Aorta (tissue), 5 donors: Measurements from ENCODE around the gene TMEM237. TPM values are rescaled to one million over a fixed set of nuclear protein-coding genes. Genes with fewer than 3 reads are reported as not detected.
A peak's percentile ranks its signal among the peaks of the same experiment; 100 is the strongest.
"Not testable (repeated sequence)": the region's sequence is repeated elsewhere in the genome, so short reads cannot be mapped to it uniquely, and the experiment has no call there.

Experiments used
- ATAC-seq: fragments of 200-7000 bp; cut with Tn5 transposase; one replicate; pipeline ENCODE4 v1.9.1; 2022; ENCODE audit warnings: moderate library complexity; ENCODE audit not compliant: low FRiP score
- DNase-seq, 2 donors: peaks; one replicate each; pipeline ENCODE4 v3.0.0-alpha.2; 2020
- H3K27ac ChIP-seq, 2 donors: one replicate each; pipeline ENCODE4 v1.5.1; 2013; ENCODE audit warnings: low read length in 2 of 2, mild to moderate bottlenecking in 2 of 2, moderate library complexity in 2 of 2, control low read depth in 1 of 2, inconsistent platforms in 1 of 2, low read depth in 1 of 2
- H3K27me3 ChIP-seq, 2 donors: one replicate each; pipeline ENCODE4 v1.6.1; 2013; ENCODE audit warnings: control low read depth in 1 of 2, low read length in 1 of 2, mild to moderate bottlenecking in 1 of 2, moderate library complexity in 1 of 2; ENCODE audit not compliant: insufficient read depth in 2 of 2, control insufficient read depth in 1 of 2
- H3K36me3 ChIP-seq, 2 donors: one replicate each; pipeline ENCODE4 v1.6.1; 2013; ENCODE audit warnings: control low read depth in 1 of 2, low read length in 1 of 2, mild to moderate bottlenecking in 1 of 2; ENCODE audit not compliant: insufficient read depth in 2 of 2, control insufficient read depth in 1 of 2
- H3K4me1 ChIP-seq, 2 donors: one replicate each; pipeline ENCODE4 v1.6.1; 2013; ENCODE audit warnings: low read length in 2 of 2, control low read depth in 1 of 2, mild to moderate bottlenecking in 1 of 2, moderate library complexity in 1 of 2; ENCODE audit not compliant: insufficient read depth in 2 of 2, control insufficient read depth in 1 of 2
- H3K4me3 ChIP-seq, 2 donors: one replicate each; pipeline ENCODE4 v1.5.1; 2013; ENCODE audit warnings: low read length in 2 of 2, control low read depth in 1 of 2, mild to moderate bottlenecking in 1 of 2
- H3K9me3 ChIP-seq: one replicate; pipeline ENCODE4 v1.6.1; 2013; ENCODE audit warnings: mild to moderate bottlenecking, low read length; ENCODE audit not compliant: control insufficient read depth
- WGBS, 2 donors: extraction: QIAGEN DNeasy Blood & Tissue Kit; methylation state at CpG; one replicate each; pipeline ENCODE4 v1.1.7; 2013; 5-methylcytosine and 5-hydroxymethylcytosine counted together
- intact Hi-C, 2 donors: fragments of 100-400 bp; cut with DNase I; formaldehyde crosslinking; loops; one replicate each; pipeline versions ENCODE4 v1.14.2 to v1.15.0; 2022
- long read RNA-seq, 2 donors: library from polyadenylated mRNA; unstranded; transcript quantifications; one replicate each; pipeline ENCODE4 v2.0.0, GENCODE V29; 2020 to 2021
- polyA plus RNA-seq, 2 donors: library from polyadenylated mRNA; stranded (reverse); fragments of 200-250 nt; gene quantifications; one replicate each; pipeline ENCODE4 v1.2.3, GENCODE V29; 2013
- total RNA-seq, 2 donors: library from RNA; stranded (reverse); fragmentation: NEBNext Ultra II Directional; extraction: Animal tissue kit (Norgen Biotek cat#: 25700); gene quantifications; one replicate each; pipeline ENCODE4 v1.2.1, GENCODE V29; 2021
- donor health status: healthy with polysubstance abuse.
- donor health status: Bipolar disorder and iron deficiency.
- donor health status: DM: no; HTN: no; CAD: no.
- donor health status: DM: no; HTN: no; CAD: no.
- donor health status: DM: yes; HTN: yes; CAD: no.

Gene TMEM237
- total RNA-seq, result 10 to 100 TPM; 33.3 to 35.9 TPM
- 10 to 100 TPM; 20.0 to 28.7 TPM for polyA plus RNA-seq
- long read RNA-seq, donor 1, partial matches to known transcripts, result 12 of 67 reads
- long read RNA-seq, donor 1, other reads (novel, unspliced or antisense), result 50 of 67 reads
- long read RNA-seq, donor 2, partial matches to known transcripts, result 1 of 12 reads
- long read RNA-seq, donor 2, other reads (novel, unspliced or antisense), result 11 of 12 reads

DNA sequence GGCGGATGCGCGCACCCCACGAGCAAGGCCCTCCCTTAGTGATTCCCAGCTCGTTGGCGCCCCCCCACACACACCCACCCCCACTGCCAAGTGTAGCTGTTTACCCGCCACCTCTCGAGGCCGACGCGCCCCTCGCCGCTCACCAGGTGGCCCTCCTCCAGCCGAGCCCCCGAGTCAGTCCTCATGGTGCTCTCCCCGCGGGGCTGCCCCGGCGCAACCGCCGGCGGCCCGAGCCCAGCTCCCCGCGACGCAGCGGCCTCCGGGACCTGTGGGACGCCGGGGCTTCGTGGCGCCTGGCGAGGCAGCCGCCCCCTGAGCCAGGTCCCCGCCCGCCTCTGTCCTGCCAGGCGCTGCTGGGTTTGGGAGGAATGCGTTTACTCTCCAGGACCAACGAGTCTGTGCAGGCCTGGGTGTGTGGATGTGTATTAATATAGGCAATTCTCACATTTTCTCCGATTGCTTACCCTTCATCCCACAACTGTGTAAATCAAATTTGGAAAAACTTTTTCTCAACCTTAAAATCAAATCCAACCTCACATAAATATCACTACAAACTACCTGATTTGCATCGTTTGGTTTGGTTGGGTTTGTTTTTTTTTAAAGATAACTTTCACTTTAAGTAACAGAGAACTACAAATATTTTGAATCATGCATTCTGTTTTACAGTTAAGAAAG is at the start of gene TMEM237:
TMEM237 (minus strand) TSS at position 288 of the 675 bp plus-strand sequence; CDS start at position 185, 103 bp downstream.
- peak within 1 kb of the TSS; percentile 95 to 98 for H3K27ac ChIP-seq
- ATAC-seq, result peak; percentile 84
- 0 to 1% methylated on average over 41 of the region's 41 CpGs for WGBS, 2 donors
- peak within 1 kb of the TSS; percentile 60 to 70 for H3K4me3 ChIP-seq
- H3K36me3 ChIP-seq, result peaks cover 0 to 2% of the 10 kb centered on the region in 2 donors
- intact Hi-C loops, result loop anchor here in 1 of 2 donors (5.0 kb wide), 1 partner anchor 54 kb away; the partner anchor contains the start of gene MPP4
- H3K4me1 ChIP-seq, result no peaks in the 10 kb centered on the region
- no peaks in the 10 kb centered on the region for H3K27me3 ChIP-seq
- H3K9me3 ChIP-seq, result no peaks in the 10 kb centered on the region
- DNase-seq, result peak in 1 of 2 donors; percentile 85

GRCh38 chr2:201685156-201685555 is 41.9 kb upstream of the TMEM237 start:
- Histone ChIP-seq H3K36me3 (no peaks in the 10 kb centered on the region), H3K9me3 (no peaks in the 10 kb centered on the region), H3K27ac (no peak overlapping the region), H3K4me1 (no peaks in the 10 kb centered on the region), H3K27me3 (no peaks in the 10 kb centered on the region), H3K4me3 (no peak overlapping the region)
- intact Hi-C loops, result no loop called here
- ATAC-seq (no peak), DNase-seq (no peak)
- WGBS, 2 donors, result 92 to 94% methylated on average over 3 of the region's 3 CpGs

- Histone ChIP-seq H3K4me1 (no peaks in the 10 kb centered on the region), H3K4me3 (no peak overlapping the region), H3K27ac (no peak overlapping the region), H3K36me3 (no peaks in the 10 kb centered on the region), H3K9me3 (no peaks in the 10 kb centered on the region), H3K27me3 (no peaks in the 10 kb centered on the region)
- DNase-seq (no peak), ATAC-seq (no peak)
- 55 to 61% methylated on average over 9 of the region's 9 CpGs for WGBS, 2 donors
- intact Hi-C loops, result no loop called here
Observed at GRCh38 chr2:201680743-201681142, 37.4 kb upstream of the TMEM237 start.

GRCh38 chr2:201678401-201678800 is 35.1 kb upstream of the TMEM237 start:
- ATAC-seq (no peak), DNase-seq (no peak)
- no peak overlapping the region for H3K4me3 ChIP-seq
- no peak overlapping the region for H3K27ac ChIP-seq
- 77 to 81% methylated on average over 6 of the region's 6 CpGs for WGBS, 2 donors
- intact Hi-C loops, result no loop called here
- H3K36me3 ChIP-seq, result no peaks in the 10 kb centered on the region
- H3K4me1 ChIP-seq, result peaks cover 0 to 3% of the 10 kb centered on the region in 2 donors
- H3K9me3 ChIP-seq, result no peaks in the 10 kb centered on the region
- no peaks in the 10 kb centered on the region for H3K27me3 ChIP-seq

GRCh38 chr2:201675454-201675853 is 32.2 kb upstream of the TMEM237 start:
- no peak overlapping the region for H3K4me3 ChIP-seq
- H3K27me3 ChIP-seq, result no peaks in the 10 kb centered on the region
- H3K27ac ChIP-seq, result no peak overlapping the region
- 61 to 67% methylated on average over 4 of the region's 4 CpGs for WGBS, 2 donors
- intact Hi-C loops, result no loop called here
- ATAC-seq, result no peak
- H3K36me3 ChIP-seq, result no peaks in the 10 kb centered on the region
- H3K4me1 ChIP-seq, result peaks cover 0 to 3% of the 10 kb centered on the region in 2 donors
- DNase-seq, result no peak
- H3K9me3 ChIP-seq, result no peaks in the 10 kb centered on the region

DNA sequence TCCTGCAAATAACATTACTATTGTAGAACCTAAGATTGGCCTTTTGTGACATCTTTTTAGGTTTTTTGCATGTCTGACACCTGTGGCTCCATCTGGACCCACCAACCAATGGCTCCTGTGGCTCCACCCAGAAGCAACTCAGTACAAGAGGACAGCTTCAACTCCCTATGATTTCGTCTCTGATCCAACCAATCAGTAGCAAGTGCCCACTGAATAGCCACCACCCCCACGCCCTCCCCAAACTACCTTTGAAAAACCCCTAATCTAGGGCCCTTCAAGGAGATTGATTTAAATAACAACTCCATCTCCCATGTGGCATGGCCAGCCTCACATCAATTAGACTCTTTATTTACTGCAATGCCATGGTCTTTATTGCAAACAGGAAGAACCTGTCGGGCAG is 31.5 kb upstream of the TMEM237 start:
- Histone ChIP-seq H3K36me3 (no peaks in the 10 kb centered on the region), H3K4me3 (no peak overlapping the region), H3K4me1 (peaks cover 0 to 3% of the 10 kb centered on the region in 2 donors), H3K27me3 (no peaks in the 10 kb centered on the region), H3K9me3 (no peaks in the 10 kb centered on the region), H3K27ac (no peak overlapping the region)
- intact Hi-C loops, result no loop called here
- WGBS, 2 donors, result 95% methylated on average over 3 of the region's 3 CpGs
- DNase-seq (no peak), ATAC-seq (no peak)

DNA sequence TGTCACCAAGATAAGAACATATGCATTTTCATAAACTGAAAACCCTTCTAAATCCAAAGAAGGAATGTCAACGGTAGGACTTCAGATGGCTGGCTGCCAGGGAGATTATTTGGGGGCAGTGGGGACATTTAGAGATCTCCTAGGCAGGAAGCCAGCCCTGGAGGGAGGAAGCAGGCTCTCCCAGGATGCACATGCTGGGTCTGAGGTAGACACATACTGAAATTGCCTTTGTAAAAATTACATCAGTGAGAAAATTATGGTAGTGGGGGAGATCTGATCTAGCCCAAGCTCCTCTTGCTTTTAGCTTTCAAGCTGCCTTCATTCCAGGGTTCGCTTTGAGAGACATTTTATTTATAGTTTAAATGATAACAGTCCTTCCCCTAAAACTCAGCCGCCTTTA is 31.0 kb upstream of the TMEM237 start:
- peaks cover 0 to 3% of the 10 kb centered on the region in 2 donors for H3K4me1 ChIP-seq
- DNase-seq, result no peak
- no peaks in the 10 kb centered on the region for H3K9me3 ChIP-seq
- H3K4me3 ChIP-seq, result no peak overlapping the region
- ATAC-seq, result no peak
- H3K27ac ChIP-seq, result no peak overlapping the region
- H3K27me3 ChIP-seq, result no peaks in the 10 kb centered on the region
- 57 to 60% methylated on average over 3 of the region's 3 CpGs for WGBS, 2 donors
- H3K36me3 ChIP-seq, result no peaks in the 10 kb centered on the region
- intact Hi-C loops, result no loop called here

DNA sequence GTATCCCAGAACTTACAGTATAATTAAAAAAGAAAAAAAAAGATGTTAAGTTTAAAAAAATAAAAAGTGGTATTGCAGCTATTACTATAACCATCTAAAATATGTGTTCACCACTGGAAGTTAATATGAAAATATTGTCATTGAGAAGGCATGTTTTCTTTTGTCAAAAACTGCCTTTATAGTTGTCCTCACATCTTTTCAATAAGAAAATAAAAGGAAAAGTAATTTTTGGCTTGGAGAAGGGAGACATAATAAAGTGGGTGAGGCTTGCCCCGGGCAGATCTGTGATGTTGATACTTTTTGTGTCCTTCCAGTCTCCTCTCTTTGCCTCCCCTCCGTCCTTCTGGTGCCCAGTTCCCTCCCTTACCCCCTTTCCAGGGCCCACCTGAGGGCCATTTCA is 30.2 kb upstream of the TMEM237 start:
- Histone ChIP-seq H3K4me3 (no peak overlapping the region), H3K4me1 (peaks cover 0 to 3% of the 10 kb centered on the region in 2 donors), H3K27me3 (no peaks in the 10 kb centered on the region), H3K27ac (no peak overlapping the region), H3K9me3 (peaks cover 2% of the 10 kb centered on the region), H3K36me3 (no peaks in the 10 kb centered on the region)
- WGBS, 2 donors, result 22 to 32% methylated on average over 2 of the region's 2 CpGs
- intact Hi-C loops, result no loop called here
- no peak for ATAC-seq
- DNase-seq, result no peak

DNA sequence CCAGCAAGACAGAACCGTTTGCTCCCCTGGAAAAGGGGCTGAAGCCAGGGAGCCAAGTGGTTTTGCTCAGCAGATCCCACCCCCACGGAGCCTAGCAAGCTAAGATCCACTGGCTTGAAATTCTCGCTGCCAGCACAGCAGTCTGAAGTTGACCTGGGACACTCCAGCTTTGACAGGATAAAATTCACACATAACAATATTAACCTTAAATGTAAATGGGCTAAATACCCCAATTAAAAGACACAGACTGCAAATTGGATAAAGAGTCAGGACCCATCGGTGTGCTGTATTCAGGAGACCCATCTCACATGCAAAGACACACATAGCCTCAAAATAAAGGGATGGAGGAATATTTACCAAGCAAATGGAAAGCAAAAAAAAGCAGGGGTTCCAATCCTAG is 27.9 kb upstream of the TMEM237 start:
- intact Hi-C loops, H3K9me3 ChIP-seq, ATAC-seq, H3K4me3 ChIP-seq, H3K27me3 ChIP-seq, H3K4me1 ChIP-seq, H3K36me3 ChIP-seq, DNase-seq, H3K27ac ChIP-seq: not testable (repeated sequence)
- 57 to 60% methylated on average over 4 of the region's 4 CpGs for WGBS, 2 donors
